ENCODE results near the gene LHFPL2. TPM values are rescaled to one million over a fixed set of nuclear protein-coding genes. Genes with fewer than 3 reads are reported as not detected.
"Not testable (repeated sequence)": the region's sequence is repeated elsewhere in the genome, so short reads cannot be mapped to it uniquely, and the experiment has no call there.

LHFPL2 gene
- polyA plus RNA-seq, 4 donors = 48.9 to 52.1 (median 50.1) TPM

DNA sequence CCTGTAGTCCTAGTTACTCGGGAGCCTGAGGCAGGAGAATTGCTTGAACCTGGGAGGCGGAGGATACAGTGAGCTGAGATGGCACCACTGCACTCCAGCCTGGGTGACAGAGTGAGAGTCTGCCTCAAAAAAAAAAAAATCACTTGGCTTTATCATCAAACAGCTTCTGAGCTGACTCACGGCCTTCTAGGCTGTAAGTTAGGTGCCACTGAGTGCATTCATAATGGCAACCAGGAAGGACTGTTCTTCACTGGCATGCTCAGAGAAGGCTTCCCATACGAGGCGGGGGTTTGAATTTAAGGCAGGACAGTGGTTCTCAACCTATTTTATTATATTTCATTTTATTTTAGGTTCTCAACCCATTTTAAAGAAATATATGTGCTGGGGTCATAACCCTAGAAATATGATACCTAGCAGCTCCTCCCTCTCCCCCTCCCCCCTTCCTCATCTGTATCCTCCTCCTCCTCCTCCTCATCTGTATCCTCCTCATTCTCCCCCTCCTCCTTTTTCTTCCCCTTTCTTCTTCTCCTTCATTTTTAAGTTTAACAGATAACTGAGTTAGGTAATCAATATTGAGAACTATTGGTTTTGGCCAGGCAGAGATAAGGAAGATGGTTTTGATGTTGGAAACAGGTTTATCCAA lies 19.0 kb upstream of the LHFPL2 start:
- DNase-seq (ENCODE audit: low read depth in 4 of 4, low spot score in 2 of 4) = no peak

GRCh38 chr5:78666975-78667374 lies 18.4 kb upstream of the LHFPL2 start:
- not testable (repeated sequence) for DNase-seq (ENCODE audit: low read depth in 4 of 4, low spot score in 2 of 4)

GRCh38 chr5:78666041-78666444 lies 17.5 kb upstream of the LHFPL2 start:
- DNase-seq (ENCODE audit: low read depth in 4 of 4, low spot score in 2 of 4) = no peak

- no peak for DNase-seq (ENCODE audit: low read depth in 4 of 4, low spot score in 2 of 4)
Measured at GRCh38 chr5:78665534-78665933, 17.0 kb upstream of the LHFPL2 start.

DNA sequence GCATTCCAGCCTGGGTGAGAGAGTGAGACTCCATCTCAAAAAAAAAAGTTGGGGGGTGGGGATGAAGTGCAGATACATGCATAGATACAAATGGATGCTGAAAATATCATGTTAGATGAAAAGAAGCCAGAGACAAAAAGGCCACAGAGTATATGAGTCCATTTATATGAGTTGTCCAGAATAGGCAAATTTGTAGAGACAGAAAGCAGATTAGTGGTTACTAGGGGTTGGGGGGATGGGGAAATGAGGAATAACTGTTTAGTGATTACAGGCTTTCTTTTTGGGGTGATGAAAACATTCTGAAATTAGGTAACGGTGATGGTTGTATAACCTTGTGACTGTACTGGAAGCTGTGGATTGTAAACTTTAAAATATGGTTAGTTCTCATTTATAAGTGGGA lies 13.8 kb upstream of the LHFPL2 start:
- no peak for DNase-seq (ENCODE audit: low read depth in 4 of 4, low spot score in 2 of 4)

DNA sequence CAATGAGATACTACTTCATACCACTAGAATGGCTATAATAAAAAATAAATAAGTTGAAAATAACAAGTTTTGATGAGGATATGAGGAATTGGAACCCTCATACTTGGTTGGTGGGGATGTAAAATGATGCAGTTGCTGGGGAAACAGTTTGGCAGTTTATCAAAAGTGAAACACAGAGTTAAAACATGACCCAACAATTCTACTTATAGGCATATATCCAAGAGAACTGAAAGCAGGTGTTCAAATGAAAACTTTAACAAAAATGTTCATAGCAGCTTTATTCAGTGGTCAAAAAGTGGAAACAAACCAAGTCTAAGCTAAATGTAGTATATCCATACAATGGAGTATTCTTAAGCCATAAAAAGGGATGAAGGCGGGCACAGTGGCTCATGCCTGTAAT lies 13.1 kb upstream of the LHFPL2 start:
- no peak for DNase-seq (ENCODE audit: low read depth in 4 of 4, low spot score in 2 of 4)

- no peak for DNase-seq (ENCODE audit: low read depth in 4 of 4, low spot score in 2 of 4)
Measured at GRCh38 chr5:78661044-78661443, 12.5 kb upstream of the LHFPL2 start.

GRCh38 chr5:78660401-78660800 lies 11.8 kb upstream of the LHFPL2 start:
- no peak for DNase-seq (ENCODE audit: low read depth in 4 of 4, low spot score in 2 of 4)

DNA sequence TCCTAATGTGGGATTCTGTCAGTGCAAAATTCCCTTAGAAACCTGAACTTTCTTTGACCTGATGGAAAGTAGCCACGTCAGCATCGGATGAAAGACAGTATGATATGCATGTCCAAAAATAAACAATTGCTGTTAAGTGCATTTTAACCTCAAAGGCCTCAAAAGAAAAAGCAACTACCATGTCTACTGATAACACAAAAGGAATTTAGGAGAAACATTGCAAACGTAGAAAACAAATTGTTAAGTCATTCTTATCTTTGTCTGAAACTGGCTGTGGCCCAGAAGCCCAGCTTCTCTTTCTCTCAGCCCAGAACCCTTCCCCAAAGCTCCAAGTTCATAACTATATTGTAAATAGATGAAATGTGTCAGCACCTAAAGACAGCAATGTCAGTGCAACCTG lies 11.1 kb upstream of the LHFPL2 start:
- DNase-seq (ENCODE audit: low read depth in 4 of 4, low spot score in 2 of 4) = no peak

DNA sequence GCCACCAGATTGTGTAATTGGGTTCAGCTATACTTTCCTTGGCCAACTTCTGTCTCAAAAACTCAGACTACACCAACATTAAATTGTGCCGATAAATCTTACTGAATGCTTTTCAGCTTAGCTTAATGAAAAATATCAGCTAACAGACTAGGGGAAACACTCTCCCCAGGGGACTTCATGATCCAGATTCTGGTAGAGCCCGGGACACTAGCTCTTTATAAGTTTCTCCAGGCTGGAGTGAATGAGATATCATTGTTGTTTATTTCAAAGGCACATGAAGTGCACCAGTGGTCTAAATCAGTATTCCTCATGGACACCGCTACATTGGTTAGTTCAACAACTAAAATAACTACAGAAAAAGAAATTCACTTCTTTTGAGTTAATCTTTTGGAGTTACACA lies 10.5 kb upstream of the LHFPL2 start:
- DNase-seq (ENCODE audit: low read depth in 4 of 4, low spot score in 2 of 4) = no peak

GRCh38 chr5:78657201-78657600 lies 8.6 kb upstream of the LHFPL2 start:
- DNase-seq (ENCODE audit: low read depth in 4 of 4, low spot score in 2 of 4) = no peak

DNA sequence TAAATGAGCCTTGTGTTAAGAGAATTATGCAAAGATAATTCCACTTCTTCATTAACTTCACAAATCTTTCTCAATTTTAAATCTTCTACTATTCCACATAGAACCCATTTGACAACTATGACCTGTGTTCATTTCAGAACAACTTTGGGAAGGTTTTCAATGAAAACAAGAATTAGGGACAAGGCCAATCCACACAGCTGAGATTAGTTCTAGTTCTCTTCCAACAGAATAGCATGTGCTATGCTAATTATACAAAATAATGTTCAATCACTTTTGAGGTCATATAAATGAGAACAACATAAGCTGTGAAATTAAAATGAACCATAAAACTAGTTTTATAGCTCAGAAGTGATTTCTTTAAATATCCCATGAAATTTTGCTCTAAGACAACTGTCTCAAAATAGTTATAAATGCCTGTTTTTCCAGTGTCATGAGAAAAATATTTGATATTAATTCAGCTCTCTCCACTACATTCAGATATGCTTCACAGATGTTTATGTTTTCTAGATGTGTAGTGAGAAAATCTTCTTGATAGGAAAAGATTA lies 7.2 kb upstream of the LHFPL2 start:
- no peak for DNase-seq (ENCODE audit: low read depth in 4 of 4, low spot score in 2 of 4)

GRCh38 chr5:78654386-78654785 lies 5.8 kb upstream of the LHFPL2 start:
- no peak for DNase-seq (ENCODE audit: low read depth in 4 of 4, low spot score in 2 of 4)

- DNase-seq (ENCODE audit: low read depth in 4 of 4, low spot score in 2 of 4) = no peak
Measured at GRCh38 chr5:78653681-78654366, 5.3 kb upstream of the LHFPL2 start.

DNA sequence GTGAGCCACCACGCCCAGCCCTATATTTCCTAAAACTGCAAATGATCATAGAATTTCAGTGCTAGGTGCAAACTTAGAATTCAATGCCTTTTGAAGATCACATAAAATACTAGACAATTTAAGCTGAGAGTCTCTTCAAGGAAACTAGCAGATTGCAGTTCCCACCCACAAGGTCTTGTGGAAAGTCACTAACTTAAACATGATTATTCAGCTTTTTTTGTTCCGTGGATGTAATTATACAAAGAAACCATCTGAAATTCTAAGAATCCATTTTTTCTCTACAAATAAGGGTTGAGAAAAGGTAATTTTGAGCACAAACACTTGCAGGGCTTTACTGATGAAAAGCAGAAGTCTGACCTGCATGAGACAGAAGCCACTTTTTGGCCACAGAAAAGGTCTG lies 4.5 kb upstream of the LHFPL2 start:
- no peak for DNase-seq (ENCODE audit: low read depth in 4 of 4, low spot score in 2 of 4)

DNA sequence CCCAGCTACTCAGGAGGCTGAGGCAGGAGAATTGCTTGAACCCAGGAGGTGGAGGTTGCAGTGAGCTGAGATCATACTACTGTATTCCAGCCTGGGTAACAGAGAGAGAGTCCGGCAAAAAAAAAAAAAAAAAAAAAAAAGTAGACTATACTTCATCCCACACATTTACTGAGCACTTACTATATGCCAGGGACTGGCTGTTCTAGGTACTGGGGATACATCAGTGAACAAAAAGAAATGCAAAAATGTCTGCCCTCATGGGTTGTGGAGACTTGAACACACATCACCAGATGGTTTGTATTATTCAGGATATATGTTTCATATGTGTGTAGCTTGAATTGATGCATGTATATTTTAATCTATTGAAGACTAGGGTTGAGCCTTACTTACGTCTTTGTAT lies 2.9 kb upstream of the LHFPL2 start:
- no peak for DNase-seq (ENCODE audit: low read depth in 4 of 4, low spot score in 2 of 4)

DNA sequence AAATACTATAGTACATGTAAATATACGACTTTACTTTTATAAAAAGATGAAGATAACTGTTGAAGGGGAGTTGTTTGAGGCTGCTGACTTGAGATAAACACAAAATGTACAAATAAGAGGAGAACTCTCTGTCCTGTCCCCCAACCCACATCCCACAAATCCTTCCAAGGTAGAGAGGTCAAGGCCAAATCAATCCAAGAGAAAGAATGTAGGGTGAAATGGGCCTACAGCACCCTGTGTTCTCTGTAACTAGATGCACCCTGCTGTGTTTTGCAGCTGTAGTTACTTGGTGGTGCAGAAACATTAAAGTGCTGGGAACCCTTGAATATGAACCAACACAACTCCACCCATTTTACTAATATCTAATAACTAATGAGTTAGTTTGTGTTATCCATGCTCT lies 2.0 kb upstream of the LHFPL2 start:
- DNase-seq (ENCODE audit: low read depth in 4 of 4, low spot score in 2 of 4) = no peak

DNA sequence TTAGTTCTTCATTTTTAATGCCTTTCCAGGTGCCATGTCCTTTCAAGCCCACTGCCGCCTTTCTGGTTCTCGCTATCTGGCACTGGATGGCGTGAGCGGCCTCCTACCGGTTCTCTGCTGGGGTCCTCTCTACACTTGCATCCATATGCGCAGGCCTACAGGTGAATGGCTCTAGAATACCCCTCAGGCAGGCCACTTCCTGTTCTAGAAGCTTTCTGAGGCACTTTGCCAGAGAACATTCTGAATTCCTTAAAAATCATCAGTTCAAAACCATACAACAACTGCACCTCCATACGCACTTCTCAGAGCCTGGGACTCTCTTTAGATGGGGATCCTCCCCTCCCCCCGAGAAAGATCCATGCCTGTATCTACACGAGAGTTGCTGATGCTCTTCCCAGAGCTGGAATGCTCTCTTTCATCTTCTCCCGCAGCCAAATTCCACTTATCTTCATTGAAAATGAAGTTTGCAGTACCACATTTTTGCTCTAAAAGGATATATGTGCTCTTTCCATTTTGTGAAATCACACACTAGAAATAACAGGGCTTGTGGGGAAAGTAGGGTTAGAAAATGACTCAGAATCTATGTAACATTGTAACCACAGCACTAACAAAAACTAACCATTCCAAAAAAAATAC lies 1.4 kb upstream of the LHFPL2 start:
- DNase-seq (ENCODE audit: low read depth in 4 of 4, low spot score in 2 of 4) = no peak

DNA sequence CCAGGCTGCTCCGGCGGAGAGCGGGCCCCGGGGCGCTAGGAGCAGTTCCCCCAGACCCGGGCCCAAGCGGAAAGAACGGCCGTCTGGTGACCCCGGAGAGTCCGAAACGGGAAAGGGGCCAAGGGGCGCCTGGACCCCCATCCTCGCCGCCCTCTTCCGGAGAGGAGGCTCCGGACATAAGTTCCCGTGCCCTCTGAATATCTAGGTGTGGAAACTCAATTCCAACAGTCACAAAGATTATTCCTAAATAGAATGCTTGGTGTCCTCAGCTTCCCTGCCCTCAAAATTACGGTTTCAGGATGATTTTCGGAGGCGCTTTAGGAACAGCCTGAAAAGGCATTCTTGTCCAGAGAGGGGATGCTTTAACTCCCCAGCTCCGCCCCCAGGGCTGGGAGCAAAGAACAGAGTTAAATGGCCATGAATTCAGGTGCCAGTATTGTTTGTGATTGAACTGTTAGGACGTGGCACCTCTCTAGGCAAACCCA lies 681 bp upstream of the LHFPL2 start:
- no peak for DNase-seq (ENCODE audit: low read depth in 4 of 4, low spot score in 2 of 4)

DNA sequence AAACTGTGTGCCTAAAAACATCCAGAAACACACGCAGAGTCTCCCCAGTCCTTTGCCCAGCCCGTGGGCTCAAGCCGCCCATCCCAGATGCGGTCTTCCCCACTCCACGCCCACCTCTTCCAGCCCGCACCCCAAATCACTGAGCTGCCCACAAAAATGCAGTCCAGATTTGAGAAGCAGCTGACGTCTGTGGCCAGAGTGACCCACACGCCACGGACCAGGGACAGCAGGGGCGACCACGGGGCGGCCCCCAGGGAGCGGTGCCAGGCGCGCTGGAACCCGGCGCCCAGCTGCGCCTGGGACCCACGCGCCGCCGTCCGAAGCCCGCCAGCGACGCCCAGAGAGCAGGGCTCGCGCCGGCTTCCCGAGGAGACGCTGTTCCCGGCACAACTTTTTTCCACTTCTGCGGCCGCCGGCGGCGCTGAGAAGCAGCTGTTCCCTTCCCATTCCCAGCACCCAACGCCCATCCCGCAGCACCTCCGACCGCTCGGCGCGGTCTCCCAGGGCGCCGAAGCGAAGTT lies 674 bp downstream of the LHFPL2 start:
- DNase-seq (ENCODE audit: low read depth in 4 of 4, low spot score in 2 of 4) = no peak

DNA sequence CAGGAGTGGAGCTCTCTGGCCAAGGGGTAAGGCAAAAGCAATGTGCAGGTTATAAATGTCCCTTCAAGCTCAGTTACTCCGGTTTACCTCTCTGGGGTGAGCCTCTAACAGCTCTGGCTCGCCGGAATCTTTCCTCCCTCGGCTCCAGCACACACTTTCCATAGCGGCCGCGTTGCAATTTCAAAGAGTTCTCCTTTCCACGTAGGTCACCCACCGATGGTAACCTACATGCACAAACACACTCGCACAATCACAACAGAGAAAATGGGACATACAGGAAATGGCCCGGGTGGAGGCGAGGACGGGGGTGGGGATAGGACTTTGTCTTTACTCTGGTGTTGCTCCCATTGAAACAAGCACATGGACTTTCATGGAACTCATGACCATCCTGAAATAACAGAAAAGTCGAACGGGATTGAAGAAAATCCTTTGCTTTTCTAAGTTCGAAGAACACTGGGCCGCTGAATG lies 1.2 kb downstream of the LHFPL2 start:
- DNase-seq (ENCODE audit: low read depth in 4 of 4, low spot score in 2 of 4) = no peak
